Measurements from ENCODE around the gene RIPOR1.

DNA sequence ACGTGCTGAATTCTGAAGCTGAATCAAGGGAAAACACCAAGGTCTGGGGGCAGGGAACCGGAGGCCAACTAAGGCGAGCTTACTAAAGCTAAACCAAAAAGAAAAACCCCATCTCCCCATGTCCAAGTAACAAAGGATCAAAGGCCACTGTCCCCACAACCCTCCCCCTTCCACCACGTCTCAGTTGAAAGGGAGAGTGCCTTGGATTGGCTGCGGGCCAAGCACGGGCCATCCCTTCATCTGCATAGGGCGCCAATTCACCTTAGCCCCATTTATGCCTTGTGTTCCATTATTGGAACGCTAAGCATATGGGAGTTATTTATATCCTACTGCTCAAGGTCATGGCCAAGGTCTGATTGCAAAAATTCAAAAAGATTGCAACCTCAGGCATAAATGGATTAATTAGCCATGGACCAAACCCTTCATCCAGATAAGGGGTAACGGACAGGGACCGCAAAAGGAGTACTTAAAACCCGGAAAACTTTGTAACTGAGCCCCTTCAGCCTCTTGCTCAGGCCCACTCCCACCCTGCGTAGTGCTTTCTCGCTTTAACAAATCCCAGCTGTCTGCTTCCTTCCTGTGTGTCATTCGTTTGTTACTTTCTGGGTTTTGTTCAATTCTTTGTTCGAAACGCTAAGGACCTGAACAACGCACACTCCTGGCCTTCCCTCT is 46.9 kb upstream of the RIPOR1 start:
- no peak for TF ChIP-seq POLR2A (IDR thresholded peaks at IDR 0.05; ENCODE audit: low read length)
- TF ChIP-seq GATA1 (IDR thresholded peaks at IDR 0.05; ENCODE audit: low read depth, low read length): no peak
